Immature natural killer cell (primary cell): ENCODE measurements around the gene SAXO2. TPM values are rescaled to one million over a fixed set of nuclear protein-coding genes. Genes with fewer than 3 reads are reported as not detected.
"Not testable (repeated sequence)": the region's sequence is repeated elsewhere in the genome, so short reads cannot be mapped to it uniquely, and the experiment has no call there.

ENCODE experiments used
- DNase-seq, 3 donors: peaks; one replicate each; pipeline ENCODE4 v3.0.0; 2022; ENCODE audit warnings: mixed read lengths in 1 of 3
- H3K27ac Mint-ChIP-seq, 6 donors: one replicate each; pipeline ENCODE4 v1.8.0; 2020; ENCODE audit warnings: mixed read lengths in 6 of 6, mild to moderate bottlenecking in 5 of 6, inconsistent platforms in 4 of 6, moderate library complexity in 3 of 6
- H3K27me3 Mint-ChIP-seq, 3 donors: one replicate each; pipeline ENCODE4 v1.8.0; 2020 to 2021; ENCODE audit warnings: low read depth in 3 of 3, mild to moderate bottlenecking in 3 of 3, mixed read lengths in 3 of 3, moderate library complexity in 3 of 3, inconsistent platforms in 1 of 3
- H3K36me3 Mint-ChIP-seq, 3 donors: one replicate each; pipeline ENCODE4 v1.8.0; 2020; ENCODE audit warnings: mixed read lengths in 3 of 3, inconsistent platforms in 2 of 3, mild to moderate bottlenecking in 2 of 3
- H3K4me1 Mint-ChIP-seq, 2 donors: one replicate each; pipeline ENCODE4 v1.8.0; 2020; ENCODE audit warnings: inconsistent platforms in 2 of 2, mild to moderate bottlenecking in 2 of 2, mixed read lengths in 2 of 2, moderate library complexity in 1 of 2
- H3K4me3 Mint-ChIP-seq, 5 donors: one replicate each; pipeline ENCODE4 v1.8.0; 2020; ENCODE audit warnings: mild to moderate bottlenecking in 5 of 5, mixed read lengths in 5 of 5, inconsistent platforms in 3 of 5, moderate library complexity in 3 of 5
- H3K9me3 Mint-ChIP-seq, 6 donors: one replicate each; pipeline ENCODE4 v1.8.0; 2020; ENCODE audit warnings: mild to moderate bottlenecking in 6 of 6, mixed read lengths in 6 of 6, inconsistent platforms in 4 of 6, moderate library complexity in 3 of 6
- polyA plus RNA-seq, 3 donors: library from polyadenylated mRNA; unstranded; fragments of 300-500 nt; fragmentation: Illumina TruSeq; gene quantifications; one replicate each; pipeline ENCODE4 v1.2.3, GENCODE V29; 2021

SAXO2 gene, protein sequence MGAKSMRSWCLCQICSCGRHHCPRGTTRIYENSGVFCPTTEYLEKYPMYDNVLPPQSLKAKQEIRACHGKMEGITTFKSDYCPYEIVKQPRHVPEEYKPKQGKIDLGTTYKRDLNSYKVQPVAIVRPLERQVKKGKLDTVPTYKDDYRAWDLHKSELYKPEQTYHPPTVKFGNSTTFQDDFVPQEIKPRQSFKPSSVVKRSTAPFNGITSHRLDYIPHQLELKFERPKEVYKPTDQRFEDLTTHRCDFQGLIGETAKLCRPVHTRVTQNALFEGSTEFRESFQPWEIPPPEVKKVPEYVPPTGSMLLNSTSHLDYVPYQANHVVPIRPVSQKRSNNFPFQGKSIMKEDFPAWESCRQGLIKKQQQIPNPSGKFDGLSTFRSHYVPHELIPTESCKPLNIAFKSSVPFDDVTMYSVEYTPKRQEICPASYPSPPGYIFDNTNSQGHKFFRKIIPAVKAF
- 1 to 10 TPM in 1 of 3 donors, under 1 TPM in 1, not detected in 1; 0.11 to 2.3 TPM for polyA plus RNA-seq

DNA sequence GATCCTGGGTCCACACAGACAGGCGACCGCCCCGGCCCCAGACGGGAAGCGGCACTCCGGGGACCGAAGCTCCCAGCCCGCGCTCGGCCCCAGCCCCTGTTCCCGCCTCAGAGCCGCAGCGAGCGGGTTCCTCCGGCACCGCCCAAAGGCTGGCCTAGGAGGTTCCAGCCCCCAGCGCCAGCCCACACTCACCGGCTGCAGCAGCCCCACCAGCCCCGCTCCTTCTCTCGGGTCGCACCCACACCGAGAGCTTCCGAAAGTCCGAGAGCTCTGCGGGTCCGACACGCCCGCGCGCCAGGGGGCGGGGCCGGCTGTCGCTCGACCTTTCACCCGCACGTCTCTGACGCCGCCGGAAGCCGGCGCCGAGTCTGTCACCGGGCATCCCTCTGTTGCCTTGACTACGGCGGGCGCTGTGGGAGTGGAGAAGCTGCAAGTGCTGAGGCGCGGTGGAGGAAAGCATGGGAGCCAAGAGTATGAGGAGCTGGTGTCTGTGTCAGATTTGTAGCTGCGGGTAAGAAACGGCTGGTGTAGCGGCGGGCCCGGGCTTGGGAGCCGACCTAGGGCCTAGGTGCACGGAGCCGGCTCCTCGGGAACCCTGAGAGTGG, at the start of gene SAXO2, which contains the start of gene EFL1:
TSS of gene SAXO2 (plus strand) at position 397 of the 605 bp plus-strand sequence. CDS start at position 459, 62 bp downstream.
TSS of gene EFL1 (minus strand) at position 313 of the 605 bp plus-strand sequence. CDS start 956 bp downstream, outside the sequence.
- H3K27me3 Mint-ChIP-seq: peaks cover 0 to 2% (median 0%) of the 10 kb centered on the region in 3 donors
- peak within 1 kb of the TSS; percentile 91 to 97 (median 95) for H3K4me3 Mint-ChIP-seq
- H3K9me3 Mint-ChIP-seq: no peaks in the 10 kb centered on the region
- peak; percentile 87 to 93 (median 91) for DNase-seq
- peaks cover 24 to 32% of the 10 kb centered on the region in 2 donors for H3K4me1 Mint-ChIP-seq
- H3K36me3 Mint-ChIP-seq: peaks cover 4 to 10% (median 9%) of the 10 kb centered on the region in 3 donors
- peak within 1 kb of the TSS; percentile 85 to 98 (median 93) for H3K27ac Mint-ChIP-seq

DNA sequence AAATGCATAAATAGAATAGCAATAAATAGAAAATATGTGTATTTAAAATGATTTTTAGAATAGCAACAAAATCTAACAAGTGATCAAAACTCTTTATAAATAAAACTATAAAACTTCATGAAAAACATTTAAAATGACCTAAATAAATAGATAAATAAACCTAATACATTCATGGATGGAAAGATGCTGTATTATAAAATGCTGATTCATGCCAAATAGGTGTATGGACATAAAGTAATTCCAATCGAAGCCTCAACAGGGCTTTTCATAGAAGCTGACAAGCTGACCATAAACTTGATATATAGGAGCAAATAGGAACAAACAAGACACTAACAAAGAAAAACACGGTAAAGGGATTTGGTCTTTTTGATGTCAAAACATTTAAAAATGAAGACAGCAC, 46.5 kb upstream of the SAXO2 start:
- H3K4me1 Mint-ChIP-seq, H3K27ac Mint-ChIP-seq, DNase-seq, H3K4me3 Mint-ChIP-seq, H3K9me3 Mint-ChIP-seq, H3K27me3 Mint-ChIP-seq: not testable (repeated sequence)
- peaks cover 14 to 45% (median 15%) of the 10 kb centered on the region in 3 donors for H3K36me3 Mint-ChIP-seq

DNA sequence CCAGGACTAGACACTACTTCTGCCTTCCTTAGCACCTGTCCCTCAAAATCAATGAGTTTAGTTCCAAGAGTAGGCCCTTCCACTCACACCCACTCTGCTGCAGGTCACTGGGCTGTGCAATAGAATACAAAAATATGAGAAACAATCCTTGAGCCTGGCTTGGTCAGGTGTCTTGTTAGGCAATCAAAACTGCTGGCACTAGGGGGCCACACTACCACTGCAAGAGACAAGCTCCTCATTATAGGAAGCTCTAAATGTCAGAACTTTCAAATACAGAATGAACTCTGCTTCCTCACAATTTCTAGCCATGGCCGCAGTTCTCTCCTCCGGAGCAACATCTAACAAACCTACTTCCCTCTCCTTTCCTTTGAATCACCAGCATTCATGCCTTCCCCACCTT, 41.1 kb upstream of the SAXO2 start:
- H3K27ac Mint-ChIP-seq, H3K4me3 Mint-ChIP-seq, H3K4me1 Mint-ChIP-seq, H3K9me3 Mint-ChIP-seq, H3K27me3 Mint-ChIP-seq: not testable (repeated sequence)
- peaks cover 13 to 25% (median 19%) of the 10 kb centered on the region in 3 donors for H3K36me3 Mint-ChIP-seq
- peak in 2 of 3 donors; percentile 5 to 6 for DNase-seq

DNA sequence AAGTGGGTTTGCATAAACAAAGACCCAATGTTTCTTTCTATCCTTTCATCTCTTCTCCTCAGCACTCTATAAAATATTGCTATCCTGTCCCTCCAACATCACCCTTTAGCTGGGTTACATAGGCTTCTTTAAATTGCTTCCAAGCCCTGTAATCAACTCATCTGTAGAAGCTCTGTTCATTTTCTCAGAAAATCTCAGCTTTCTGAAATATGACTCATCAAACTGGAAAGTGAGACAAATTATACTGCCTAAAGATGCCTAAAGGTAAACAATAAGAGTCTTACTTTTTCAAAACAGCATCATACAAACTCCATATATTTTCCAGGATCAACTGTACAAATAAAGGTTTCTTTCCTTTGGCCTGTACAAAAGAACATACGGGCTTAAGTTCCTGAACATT, 33.9 kb upstream of the SAXO2 start:
- Mint-ChIP-seq H3K9me3 (no peaks in the 10 kb centered on the region), H3K4me1 (peaks cover 0 to 16% of the 10 kb centered on the region in 2 donors), H3K4me3 (no peak overlapping the region), H3K36me3 (peaks cover 18 to 51% (median 32%) of the 10 kb centered on the region in 3 donors), H3K27ac (no peak overlapping the region), H3K27me3 (peaks cover 0 to 1% (median 0%) of the 10 kb centered on the region in 3 donors)
- no peak for DNase-seq

DNA sequence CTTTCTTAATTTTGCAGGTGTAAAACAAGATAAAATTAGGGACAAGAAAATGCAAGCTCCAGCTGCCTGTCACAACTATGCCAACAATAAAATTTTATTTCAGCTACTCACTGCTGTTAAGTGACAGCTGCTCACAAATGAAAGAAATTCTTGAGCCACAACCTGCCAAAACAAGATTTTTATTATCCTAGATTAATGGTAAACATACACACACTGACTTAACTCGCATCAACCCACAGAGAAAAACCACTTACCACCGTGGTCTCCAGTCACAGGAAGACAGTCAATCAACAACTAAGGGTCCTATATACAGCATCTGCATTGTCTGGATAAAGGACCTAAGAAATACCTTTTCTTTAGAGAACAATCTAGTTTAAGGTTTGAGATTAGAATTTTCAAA, 31.4 kb upstream of the SAXO2 start:
- H3K36me3 Mint-ChIP-seq: peaks cover 24 to 45% (median 27%) of the 10 kb centered on the region in 3 donors
- no peak for DNase-seq
- H3K4me3 Mint-ChIP-seq: no peak overlapping the region
- H3K9me3 Mint-ChIP-seq: no peaks in the 10 kb centered on the region
- H3K27me3 Mint-ChIP-seq: peaks cover 0 to 1% (median 0%) of the 10 kb centered on the region in 3 donors
- peak overlapping the region in 1 of 6 donors; percentile 62 for H3K27ac Mint-ChIP-seq
- peaks cover 0 to 16% of the 10 kb centered on the region in 2 donors for H3K4me1 Mint-ChIP-seq

DNA sequence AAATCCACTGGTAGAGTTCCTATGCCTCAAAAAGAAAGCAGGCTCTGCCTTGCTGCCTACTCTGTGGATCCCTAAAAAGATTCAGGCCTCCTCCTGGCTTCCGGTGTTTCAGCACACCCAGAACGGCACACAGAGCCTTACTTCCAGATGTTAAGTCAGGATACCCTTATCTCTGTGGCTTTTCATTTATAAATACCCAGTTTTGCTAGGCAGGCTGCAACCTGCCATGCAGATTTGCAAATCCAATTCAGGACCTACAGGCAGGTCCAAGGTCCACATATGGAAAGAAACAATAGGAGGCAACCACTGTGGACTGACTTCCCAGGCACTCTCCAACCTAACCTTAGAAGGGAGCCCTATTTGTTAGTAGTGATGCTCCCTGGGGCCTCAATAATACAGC, 30.8 kb upstream of the SAXO2 start:
- Mint-ChIP-seq H3K27me3 (peaks cover 0 to 1% (median 0%) of the 10 kb centered on the region in 3 donors), H3K4me3 (no peak overlapping the region), H3K36me3 (peaks cover 18 to 39% (median 21%) of the 10 kb centered on the region in 3 donors), H3K27ac (no peak overlapping the region), H3K4me1 (peaks cover 0 to 16% of the 10 kb centered on the region in 2 donors), H3K9me3 (no peaks in the 10 kb centered on the region)
- no peak for DNase-seq

DNA sequence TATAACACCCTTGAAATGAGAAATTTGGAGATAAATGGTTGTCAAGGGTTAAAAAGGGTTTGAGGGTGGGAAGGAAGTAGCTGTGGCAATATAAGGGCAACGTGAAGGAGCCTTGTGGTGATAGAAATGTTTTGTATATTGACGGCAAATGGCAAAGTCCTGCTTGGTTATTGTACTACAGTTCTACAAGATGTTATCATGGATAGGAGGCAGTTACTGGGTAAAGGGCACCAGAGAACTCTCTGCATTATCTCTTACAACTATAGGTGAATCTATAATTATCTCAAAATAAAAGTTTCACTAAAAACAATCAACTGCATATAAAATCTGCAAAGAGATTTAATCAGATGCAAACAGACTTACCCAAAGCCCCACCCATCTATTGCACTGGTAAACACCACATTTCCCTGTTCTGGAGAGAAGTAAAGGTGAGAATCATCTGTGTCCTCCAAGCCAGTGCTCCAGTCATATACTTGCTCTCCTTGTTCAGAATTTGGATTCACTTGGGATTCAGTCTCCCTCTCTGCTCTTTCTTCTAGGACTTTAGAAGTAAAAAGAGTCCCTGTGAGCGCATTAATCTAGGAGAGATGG, 24.6 kb upstream of the SAXO2 start:
- not testable (repeated sequence) for H3K4me3 Mint-ChIP-seq, H3K27me3 Mint-ChIP-seq, DNase-seq, H3K9me3 Mint-ChIP-seq
- Mint-ChIP-seq H3K4me1 (peaks cover 5 to 20% of the 10 kb centered on the region in 2 donors), H3K27ac (peak overlapping the region in 1 of 6 donors; percentile 49), H3K36me3 (peaks cover 18 to 27% (median 23%) of the 10 kb centered on the region in 3 donors)

DNA sequence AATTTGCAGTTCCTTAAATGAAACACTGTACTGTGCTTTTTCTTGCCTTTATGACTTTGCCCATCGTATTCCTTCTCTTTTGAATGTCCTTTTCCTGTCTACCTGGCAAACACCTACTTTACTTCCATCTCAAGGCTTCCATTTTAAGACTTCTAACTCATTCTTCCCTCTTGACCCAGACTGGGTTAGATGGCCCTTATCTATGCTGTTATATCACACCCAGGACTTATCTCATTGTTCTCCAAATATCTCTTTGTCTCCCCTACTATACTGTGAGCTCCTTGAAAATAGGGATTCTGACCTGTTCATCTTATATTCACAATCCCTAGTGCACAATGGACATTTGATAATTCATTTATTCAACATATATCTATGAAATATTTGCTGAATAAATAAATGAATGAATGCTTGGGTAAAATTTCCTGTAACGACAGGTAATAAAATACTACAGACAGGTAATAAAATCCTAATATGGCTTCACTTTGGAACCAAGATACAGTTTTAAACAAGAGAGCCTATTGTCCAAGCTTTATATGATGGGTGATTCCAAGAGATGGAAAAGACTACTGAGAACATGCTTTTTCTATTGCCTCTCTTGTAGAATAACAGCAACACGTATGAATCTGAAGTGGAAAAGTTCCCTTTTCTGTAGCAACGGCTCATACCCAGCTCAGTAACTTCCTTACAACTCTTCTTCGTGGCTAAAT, 22.8 kb upstream of the SAXO2 start:
- peaks cover 0 to 1% (median 0%) of the 10 kb centered on the region in 6 donors for H3K9me3 Mint-ChIP-seq
- no peaks in the 10 kb centered on the region for H3K27me3 Mint-ChIP-seq
- H3K36me3 Mint-ChIP-seq: peaks cover 22 to 24% (median 23%) of the 10 kb centered on the region in 3 donors
- no peak overlapping the region for H3K4me3 Mint-ChIP-seq
- DNase-seq: no peak
- H3K27ac Mint-ChIP-seq: peak overlapping the region in 1 of 6 donors; percentile 57
- H3K4me1 Mint-ChIP-seq: peaks cover 5 to 20% of the 10 kb centered on the region in 2 donors

DNA sequence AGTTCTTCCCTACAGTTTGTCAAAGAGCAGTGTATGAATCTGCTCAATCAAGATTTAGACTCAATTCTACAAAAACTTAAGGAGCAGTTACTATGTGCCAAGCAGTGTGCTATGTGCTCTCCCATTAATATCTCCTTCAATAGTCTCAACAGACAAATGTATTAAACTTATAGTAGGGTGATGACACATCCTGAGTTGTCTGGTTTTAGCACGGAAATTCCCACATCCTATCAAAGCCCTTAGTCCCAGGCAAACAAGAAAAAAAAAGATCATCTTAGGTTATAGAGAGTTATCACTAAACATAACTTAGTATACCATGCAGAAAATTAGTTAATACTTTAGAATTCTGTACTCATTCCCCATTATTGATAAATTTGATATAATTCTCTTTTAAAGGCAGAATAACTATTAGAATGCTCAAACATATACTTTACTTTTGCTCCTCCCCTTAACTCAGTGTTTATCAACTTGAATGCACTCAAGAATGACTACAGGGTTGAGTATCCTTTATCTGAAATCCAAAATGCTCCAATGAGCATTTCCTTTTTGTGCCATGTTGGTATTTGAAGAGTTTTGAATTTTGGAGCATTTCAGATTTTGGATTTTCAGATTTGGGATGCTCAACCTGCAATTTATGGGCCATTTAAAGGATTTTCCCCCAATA, 20.6 kb upstream of the SAXO2 start:
- H3K27ac Mint-ChIP-seq, H3K4me3 Mint-ChIP-seq, DNase-seq, H3K9me3 Mint-ChIP-seq, H3K27me3 Mint-ChIP-seq: not testable (repeated sequence)
- Mint-ChIP-seq H3K36me3 (peaks cover 30 to 32% (median 32%) of the 10 kb centered on the region in 3 donors), H3K4me1 (peaks cover 11 to 27% of the 10 kb centered on the region in 2 donors)

DNA sequence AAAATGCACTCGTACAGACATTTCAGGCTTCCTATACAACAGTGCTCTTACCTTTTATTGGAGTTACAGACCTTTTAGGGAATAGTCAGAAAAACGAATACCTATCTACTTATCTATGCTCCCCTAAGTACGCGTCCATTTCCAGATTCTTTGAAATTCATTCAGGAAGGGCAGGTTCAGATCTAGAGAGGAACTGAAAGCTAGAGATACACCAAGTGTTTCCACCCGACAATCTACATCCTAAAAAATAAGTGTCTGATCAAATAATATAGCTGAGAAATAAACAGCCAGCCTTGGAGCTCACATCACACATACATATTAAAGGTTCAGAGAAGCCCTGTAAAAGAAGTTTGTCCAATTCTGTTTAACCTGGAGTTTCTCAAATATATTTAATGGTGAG, 19.0 kb upstream of the SAXO2 start:
- H3K27ac Mint-ChIP-seq, H3K9me3 Mint-ChIP-seq, H3K4me3 Mint-ChIP-seq, DNase-seq, H3K27me3 Mint-ChIP-seq: not testable (repeated sequence)
- Mint-ChIP-seq H3K36me3 (peaks cover 35 to 37% (median 37%) of the 10 kb centered on the region in 3 donors), H3K4me1 (peaks cover 8 to 14% of the 10 kb centered on the region in 2 donors)

DNA sequence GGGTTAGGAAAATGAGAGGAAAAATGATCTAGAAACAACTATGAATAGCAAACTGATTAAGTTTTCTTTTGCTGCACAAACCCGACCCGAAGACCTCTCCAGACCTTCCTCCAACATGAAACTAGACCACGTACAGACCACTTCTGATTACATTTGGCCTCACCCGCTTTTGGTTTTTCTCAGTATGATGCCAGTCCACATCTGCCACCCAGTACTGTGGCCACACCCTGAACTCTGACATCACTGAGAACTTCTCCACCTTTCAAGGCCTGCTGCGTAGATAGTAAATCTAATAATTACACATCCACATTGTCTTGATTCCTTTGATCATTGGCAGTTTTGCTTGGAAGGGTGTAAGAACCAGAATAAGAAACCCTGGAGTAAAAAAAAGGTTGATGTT, 16.7 kb upstream of the SAXO2 start:
- H3K27me3 Mint-ChIP-seq, H3K4me3 Mint-ChIP-seq, H3K9me3 Mint-ChIP-seq, DNase-seq: not testable (repeated sequence)
- peaks cover 24 to 25% (median 24%) of the 10 kb centered on the region in 3 donors for H3K36me3 Mint-ChIP-seq
- H3K4me1 Mint-ChIP-seq: peaks cover 7 to 14% of the 10 kb centered on the region in 2 donors
- peak overlapping the region in 2 of 6 donors; percentile 24 to 74 for H3K27ac Mint-ChIP-seq

DNA sequence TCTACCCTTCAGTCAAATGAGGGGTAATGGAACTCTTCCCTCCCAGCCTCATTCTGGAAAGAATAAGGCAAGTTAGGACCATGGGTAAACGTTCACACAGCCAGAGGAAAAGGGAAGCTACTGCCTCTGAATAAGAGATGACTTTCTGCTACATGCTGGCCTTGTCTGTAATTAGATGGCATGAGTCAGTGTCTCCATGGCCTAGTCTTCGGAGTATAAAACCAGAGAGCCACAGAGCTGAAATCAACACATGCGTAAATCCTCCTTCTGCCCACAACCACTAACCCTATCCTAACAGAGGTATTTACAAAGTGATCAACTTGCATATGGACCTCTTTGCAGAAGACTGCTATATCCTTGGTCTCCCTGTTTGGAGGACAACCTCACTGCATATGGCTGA, 14.4 kb upstream of the SAXO2 start:
- H3K27me3 Mint-ChIP-seq, H3K4me1 Mint-ChIP-seq, H3K27ac Mint-ChIP-seq, H3K4me3 Mint-ChIP-seq, DNase-seq, H3K9me3 Mint-ChIP-seq: not testable (repeated sequence)
- H3K36me3 Mint-ChIP-seq: peaks cover 21 to 27% (median 26%) of the 10 kb centered on the region in 3 donors
